PC-9 (cell line): Measurements from ENCODE around the gene B3GLCT. TPM values are rescaled to one million over a fixed set of nuclear protein-coding genes. Genes with fewer than 3 reads are reported as not detected.

Source experiments
- BruUV-seq: library from RNA; stranded (reverse); fragments of 400-500 nt; replicated peaks from 2 replicates; lab custom pipeline; 2021; lab: Mats Ljungman, UMichigan
- CTCF ChIA-PET: fragments of 300-600 bp; sonication (Branson Sonifier 250); formaldehyde crosslinking; loops from one replicate; lab custom pipeline; 2022; ENCODE audit warnings: antibody characterized with exemption; lab: Charles Lee
- POLR2A ChIA-PET: fragments of 300-600 bp; sonication (Branson Sonifier 250); formaldehyde crosslinking; loops from one replicate; lab custom pipeline; 2022; ENCODE audit warnings: antibody characterized with exemption; ENCODE audit not compliant: unreplicated experiment; lab: Charles Lee
- DNase-seq, 2 experiments: peaks; one replicate each; pipeline versions ENCODE4 v3.0.0 to v3.0.0-alpha.2; 2015 to 2022; ENCODE audit warnings: mixed read lengths in 1 of 2
- H2AFZ ChIP-seq: fragments of 200-600 bp; sonication (generic); 2 replicates; pipeline ENCODE4 v1.8.1; 2017; ENCODE audit warnings: antibody characterized with exemption
- H3F3A ChIP-seq: fragments of 200-600 bp; sonication (generic); 2 replicates; pipeline ENCODE4 v1.8.1; 2017; ENCODE audit warnings: antibody characterized with exemption, mild to moderate bottlenecking, low read depth; ENCODE audit not compliant: insufficient read depth
- H3K27ac ChIP-seq: fragments of 200-600 bp; sonication (generic); 2 replicates; pipeline ENCODE4 v1.6.1; 2016; ENCODE audit warnings: mixed run types
- H3K27me3 ChIP-seq: fragments of 200-600 bp; sonication (generic); 2 replicates; pipeline ENCODE4 v1.6.1; 2016; ENCODE audit warnings: low read depth, mixed run types; ENCODE audit not compliant: insufficient read depth
- H3K36me3 ChIP-seq: fragments of 200-600 bp; sonication (generic); 2 replicates; pipeline ENCODE4 v1.6.1; 2016; ENCODE audit warnings: low read depth, mixed run types
- H3K4me1 ChIP-seq: fragments of 200-600 bp; sonication (generic); replicated peaks from 2 replicates; pipeline ENCODE4 v1.6.1; 2016; ENCODE audit warnings: mixed run types; ENCODE audit not compliant: insufficient read depth
- H3K4me2 ChIP-seq: fragments of 200-600 bp; sonication (generic); 2 replicates; pipeline ENCODE4 v1.6.1; 2017; ENCODE audit warnings: mixed run types
- H3K4me3 ChIP-seq: fragments of 200-600 bp; sonication (generic); 2 replicates; pipeline ENCODE4 v1.6.1; 2016; ENCODE audit warnings: mixed run types
- H3K79me2 ChIP-seq: fragments of 200-600 bp; sonication (generic); 2 replicates; pipeline ENCODE4 v1.6.1; 2017; ENCODE audit warnings: low read depth, mixed run types
- H3K9me2 ChIP-seq: fragments of 200-600 bp; sonication (generic); 2 replicates; pipeline ENCODE4 v1.8.1; 2017; ENCODE audit warnings: mild to moderate bottlenecking; ENCODE audit not compliant: insufficient read depth
- H3K9me3 ChIP-seq: fragments of 200-600 bp; sonication (generic); 2 replicates; pipeline ENCODE4 v1.8.1; 2016; ENCODE audit warnings: low read depth; ENCODE audit not compliant: insufficient read depth
- H4K20me1 ChIP-seq: fragments of 200-600 bp; sonication (generic); 2 replicates; pipeline ENCODE4 v1.8.1; 2017; ENCODE audit not compliant: insufficient read depth
- CTCF ChIP-seq: fragments of 200-600 bp; sonication (generic); conservative IDR thresholded peaks from 2 replicates; pipeline ENCODE4 v1.6.1; 2017; ENCODE audit warnings: mixed run types, antibody characterized with exemption, mild to moderate bottlenecking, moderate library complexity
- EZH2 ChIP-seq: fragments of 200-600 bp; sonication (generic); IDR thresholded peaks from 2 replicates; pipeline ENCODE4 v1.8.0; 2017; ENCODE audit warnings: antibody characterized with exemption, low read depth
- intact Hi-C: fragments of 100-400 bp; cut with micrococcal nuclease; formaldehyde crosslinking; loops from one replicate; pipeline ENCODE4 v1.10.0; 2022; ENCODE audit not compliant: unreplicated experiment
- total RNA-seq: library from RNA; stranded (reverse); gene quantifications from 2 replicates; pipeline ENCODE4 v1.2.3, GENCODE V29; 2021

The B3GLCT gene
- total RNA-seq, 1 experiment from 2014 or later, result 5.4 TPM

DNA sequence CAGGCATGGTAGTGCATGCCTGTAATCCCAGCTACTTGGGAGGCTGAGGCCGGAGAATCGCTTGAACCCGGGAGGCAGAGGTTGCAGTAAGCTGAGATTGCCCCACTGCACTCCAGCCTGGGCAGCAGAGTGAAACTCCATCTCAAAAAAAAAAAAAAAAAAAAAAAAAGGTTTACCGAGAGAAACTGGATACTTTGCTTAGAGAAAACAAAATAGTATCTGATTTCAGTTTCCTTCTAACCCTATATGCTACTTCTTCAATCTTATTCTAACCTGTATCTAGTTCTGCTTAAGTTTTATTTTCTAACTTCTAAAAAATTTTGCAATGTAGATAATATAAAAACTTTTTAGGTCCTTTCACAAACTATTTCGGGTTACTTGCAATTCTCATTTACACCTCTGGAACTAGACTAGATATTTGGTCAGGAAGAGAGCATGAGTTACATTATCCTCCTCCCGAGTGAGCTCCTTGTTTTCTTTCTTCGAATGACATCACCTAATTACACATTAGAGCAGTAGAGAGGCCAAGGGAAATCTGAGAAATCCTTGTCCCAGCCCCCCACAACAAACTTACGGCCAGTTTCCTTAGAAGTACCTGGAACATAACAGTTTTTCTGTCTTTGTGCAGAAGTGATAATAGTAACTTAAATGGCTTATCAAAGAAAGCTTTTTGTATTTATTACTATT lies 128.9 kb downstream of the B3GLCT start:
- H3K27me3 ChIP-seq, result no peaks in the 10 kb centered on the region
- TF ChIP-seq EZH2, result no peak
- TF ChIP-seq CTCF, result no peak
- no peaks in the 10 kb centered on the region for H3K79me2 ChIP-seq
- DNase-seq, result no peak
- no peak overlapping the region for H3K4me2 ChIP-seq
- POLR2A ChIA-PET, result no interaction called here
- CTCF ChIA-PET, result no interaction called here
- intact Hi-C loops, result no loop called here
- H3K4me3 ChIP-seq, result no peak overlapping the region
- no peak overlapping the region for H3K27ac ChIP-seq
- H3K9me2 ChIP-seq, result no peaks in the 10 kb centered on the region
- no peaks in the 10 kb centered on the region for H3K36me3 ChIP-seq
- H2AFZ ChIP-seq, result no peak overlapping the region
- no peaks in the 10 kb centered on the region for H3K9me3 ChIP-seq
- no TSS peak for BruUV-seq
- no peaks in the 10 kb centered on the region for H4K20me1 ChIP-seq
- no peaks in the 10 kb centered on the region for H3F3A ChIP-seq
- H3K4me1 ChIP-seq, result no peaks in the 10 kb centered on the region

DNA sequence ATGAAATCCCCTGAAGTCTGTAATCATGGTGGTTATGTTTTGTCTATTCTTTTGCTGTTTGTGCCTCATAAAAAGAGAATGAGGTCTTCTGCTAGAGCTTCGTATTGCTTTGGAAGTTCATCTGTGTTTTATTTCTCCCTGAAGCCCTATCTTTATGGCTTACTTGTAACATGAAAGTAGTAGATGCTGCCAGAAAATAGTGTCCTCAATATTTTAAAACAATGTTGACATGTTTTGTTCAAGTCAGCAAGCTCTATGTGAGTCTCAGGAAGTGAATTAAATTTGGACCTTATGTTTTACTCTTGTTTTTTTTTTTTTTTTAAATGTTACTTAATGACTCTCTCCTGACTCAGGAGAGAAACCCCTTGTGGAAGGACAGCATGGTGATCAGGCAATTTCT lies 130.5 kb downstream of the B3GLCT start:
- H4K20me1 ChIP-seq, result no peaks in the 10 kb centered on the region
- no peaks in the 10 kb centered on the region for H3K9me2 ChIP-seq
- H3K27me3 ChIP-seq, result no peaks in the 10 kb centered on the region
- H3K9me3 ChIP-seq, result no peaks in the 10 kb centered on the region
- no peak for TF ChIP-seq EZH2
- no peak for TF ChIP-seq CTCF
- CTCF ChIA-PET, result no interaction called here
- peaks cover 5% of the 10 kb centered on the region; the same call in 1 of the 2 replicates for H3F3A ChIP-seq
- no TSS peak for BruUV-seq
- POLR2A ChIA-PET, result no interaction called here
- no peak overlapping the region for H3K27ac ChIP-seq
- H3K4me3 ChIP-seq, result no peak overlapping the region
- H3K4me1 ChIP-seq, result peaks cover 13% of the 10 kb centered on the region
- H3K79me2 ChIP-seq, result no peaks in the 10 kb centered on the region
- DNase-seq, result no peak
- H2AFZ ChIP-seq, result no peak overlapping the region
- no peaks in the 10 kb centered on the region for H3K36me3 ChIP-seq
- intact Hi-C loops, result no loop called here
- no peak overlapping the region for H3K4me2 ChIP-seq

GRCh38 chr13:31331068-31331467 lies 131.3 kb downstream of the B3GLCT start:
- no peak overlapping the region for H2AFZ ChIP-seq
- no peak overlapping the region for H3K27ac ChIP-seq
- peaks cover 5% of the 10 kb centered on the region; the same call in 1 of the 2 replicates for H3F3A ChIP-seq
- H3K4me3 ChIP-seq, result no peak overlapping the region
- no peaks in the 10 kb centered on the region for H3K9me3 ChIP-seq
- no TSS peak for BruUV-seq
- H3K79me2 ChIP-seq, result no peaks in the 10 kb centered on the region
- CTCF ChIA-PET, result no interaction called here
- H3K36me3 ChIP-seq, result no peaks in the 10 kb centered on the region
- TF ChIP-seq CTCF (no peak), EZH2 (no peak)
- H4K20me1 ChIP-seq, result no peaks in the 10 kb centered on the region
- H3K9me2 ChIP-seq, result no peaks in the 10 kb centered on the region
- POLR2A ChIA-PET, result no interaction called here
- intact Hi-C loops, result no loop called here
- DNase-seq, result no peak
- H3K4me1 ChIP-seq, result peaks cover 20% of the 10 kb centered on the region
- no peaks in the 10 kb centered on the region for H3K27me3 ChIP-seq
- H3K4me2 ChIP-seq, result no peak overlapping the region
